ENCODE data around the gene REC8.

- TF ChIP-seq POLR2AphosphoS5 (IDR thresholded peaks at IDR 0.05; ENCODE audit: low read depth, low read length) (no peak; the same call in 1 of the 2 replicates), POLR2A (IDR thresholded peaks at IDR 0.05; ENCODE audit: low read depth, low read length) (no peak)
Observed at GRCh38 chr14:24177891-24178290, 6.0 kb downstream of the REC8 start.

Measured in GM12892 (cell line).